Kidney (tissue), 14 donors: ENCODE data around the gene ALPG. TPM values are rescaled to one million over a fixed set of nuclear protein-coding genes. Genes with fewer than 3 reads are reported as not detected.
"Not testable (repeated sequence)": the region's sequence is repeated elsewhere in the genome, so short reads cannot be mapped to it uniquely, and the experiment has no call there.

Experiments used
- DNase-seq, 5 donors: peaks; one replicate each; pipeline ENCODE4 v3.0.0-alpha.2; 2013 to 2020
- FAIRE-seq: peaks from 2 replicates; lab custom pipeline; 2012; peaks lifted over from hg19 to GRCh38; lab: Jason Lieb, UNC
- H3K27ac ChIP-seq, 2 donors: one replicate each; pipeline ENCODE4 v1.7.0; 2013; ENCODE audit warnings: low read depth in 2 of 2, low read length in 2 of 2, inconsistent platforms in 1 of 2
- H3K27me3 ChIP-seq: one replicate; pipeline ENCODE4 v1.7.1; 2013; ENCODE audit warnings: low read length, inconsistent platforms; ENCODE audit not compliant: control insufficient read depth, insufficient read depth
- H3K36me3 ChIP-seq, 3 donors: one replicate each; pipeline versions ENCODE4 v1.7.0 to v1.7.1; 2013; ENCODE audit warnings: low read length in 3 of 3, control low read depth in 1 of 3, inconsistent platforms in 1 of 3; ENCODE audit not compliant: insufficient read depth in 3 of 3, control insufficient read depth in 2 of 3
- H3K4me1 ChIP-seq, 3 donors: one replicate each; pipeline versions ENCODE4 v1.7.0 to v1.7.1; 2013; ENCODE audit warnings: low read length in 3 of 3, inconsistent platforms in 1 of 3, low read depth in 1 of 3; ENCODE audit not compliant: control insufficient read depth in 2 of 3, insufficient read depth in 2 of 3
- H3K4me3 ChIP-seq, 3 donors: one replicate each; pipeline versions ENCODE4 v1.7.0 to v1.8.1; 2013; ENCODE audit warnings: low read length in 3 of 3, control low read depth in 1 of 3, inconsistent platforms in 1 of 3
- H3K9ac ChIP-seq, 3 donors: one replicate each; pipeline versions ENCODE4 v1.7.0 to v1.7.1; 2013; ENCODE audit warnings: low read length in 3 of 3, control low read depth in 1 of 3, inconsistent platforms in 1 of 3
- H3K9me3 ChIP-seq, 3 donors: one replicate each; pipeline versions ENCODE4 v1.7.0 to v1.7.1; 2013; ENCODE audit warnings: low read length in 3 of 3, control low read depth in 1 of 3, inconsistent platforms in 1 of 3; ENCODE audit not compliant: control insufficient read depth in 2 of 3, insufficient read depth in 1 of 3
- CTCF ChIP-seq: IDR thresholded peaks from 3 replicates; pipeline ENCODE4 v1.5.1; 2012; ENCODE audit warnings: mild to moderate bottlenecking, moderate library complexity, borderline replicate concordance; ENCODE audit not compliant: insufficient read depth; ENCODE audit errors: extremely low read depth
- intact Hi-C: fragments of 100-400 bp; cut with DNase I; formaldehyde crosslinking; loops from one replicate; pipeline ENCODE4 v1.11.1; 2022
- polyA plus RNA-seq: library from polyadenylated mRNA; stranded (reverse); fragments of 350-450 nt; fragmentation: Illumina TruSeq; extraction: RNeasy Lipid Tissue Mini Kit (QIAGEN cat#74804); gene quantifications from one replicate; pipeline ENCODE4 v1.2.3, GENCODE V29; 2014; ENCODE audit warnings: low read depth, low replicate concordance; ENCODE audit not compliant: insufficient read depth
- total RNA-seq: library from RNA; stranded (reverse); fragmentation: NEBNext Ultra II Directional; extraction: Animal tissue kit (Norgen Biotek cat#: 25700); gene quantifications from one replicate; pipeline ENCODE4 v1.2.1, GENCODE V29; 2021
- donor health status: control.
- donor health status: control.
- donor health status: control.
- donor health status: control.
- donor health status: control.
- donor health status: DM: yes; HTN: yes; CAD: no.
- donor health status: Normal renal cell carcinoma (clear cell type).

The ALPG gene
- total and polyA plus RNA-seq, 2 donors from 2014 or later = not detected

GRCh38 chr2:232431705-232432590 lies 25.3 kb downstream of the ALPG start:
- no peak overlapping the region for H3K27ac ChIP-seq
- no peak overlapping the region for H3K9ac ChIP-seq
- H3K4me1 ChIP-seq = no peaks in the 10 kb centered on the region
- intact Hi-C loops = loop anchor here (10.0 kb wide), 1 partner anchor 517 kb away; no protein-coding TSS in a partner anchor
- FAIRE-seq (no peak), DNase-seq (peak in 2 of 5 donors; percentile 35 to 41)
- H3K36me3 ChIP-seq = no peaks in the 10 kb centered on the region
- no peak overlapping the region for H3K4me3 ChIP-seq
- H3K9me3 ChIP-seq = no peaks in the 10 kb centered on the region
- no peak for TF ChIP-seq CTCF
- no peaks in the 10 kb centered on the region for H3K27me3 ChIP-seq

- TF ChIP-seq CTCF = no peak
- DNase-seq (peak in 2 of 5 donors; percentile 38 to 47), FAIRE-seq (no peak)
- Histone ChIP-seq H3K4me3 (no peak overlapping the region), H3K9me3 (no peaks in the 10 kb centered on the region), H3K27ac (no peak overlapping the region), H3K36me3 (no peaks in the 10 kb centered on the region), H3K9ac (no peak overlapping the region), H3K27me3 (no peaks in the 10 kb centered on the region), H3K4me1 (no peaks in the 10 kb centered on the region)
- intact Hi-C loops = loop anchor here (10.0 kb wide), 1 partner anchor 518 kb away; no protein-coding TSS in a partner anchor
These were observed 26.0 kb downstream of the ALPG start for GRCh38 chr2:232432598-232433184.

GRCh38 chr2:232433622-232434021 lies 27.0 kb downstream of the ALPG start:
- peak; percentile 33 to 74 (median 60) for DNase-seq
- not testable (repeated sequence) for H3K9ac ChIP-seq, H3K36me3 ChIP-seq, H3K9me3 ChIP-seq, H3K27me3 ChIP-seq, H3K4me1 ChIP-seq, H3K27ac ChIP-seq, FAIRE-seq, H3K4me3 ChIP-seq
- intact Hi-C loops = loop anchor here (10.0 kb wide), 1 partner anchor 519 kb away; no protein-coding TSS in a partner anchor

GRCh38 chr2:232434091-232434490 lies 27.4 kb downstream of the ALPG start:
- Histone ChIP-seq H3K36me3 (no peaks in the 10 kb centered on the region), H3K27ac (no peak overlapping the region), H3K27me3 (no peaks in the 10 kb centered on the region), H3K9ac (no peak overlapping the region), H3K4me3 (no peak overlapping the region), H3K9me3 (no peaks in the 10 kb centered on the region), H3K4me1 (no peaks in the 10 kb centered on the region)
- no peak for TF ChIP-seq CTCF
- DNase-seq (peak in 2 of 5 donors; percentile 45 to 54), FAIRE-seq (no peak)
- intact Hi-C loops = loop anchor here (10.0 kb wide), 1 partner anchor 519 kb away; no protein-coding TSS in a partner anchor
